ENCODE measurements around the gene RIPPLY1. TPM values are rescaled to one million over a fixed set of nuclear protein-coding genes. Genes with fewer than 3 reads are reported as not detected.
A peak's percentile ranks its signal among the peaks of the same experiment; 100 is the strongest.
"Not testable (repeated sequence)": the region's sequence is repeated elsewhere in the genome, so short reads cannot be mapped to it uniquely, and the experiment has no call there.

The RIPPLY1 gene
- total RNA-seq, 4 donors from 2014 or later, result not detected

DNA sequence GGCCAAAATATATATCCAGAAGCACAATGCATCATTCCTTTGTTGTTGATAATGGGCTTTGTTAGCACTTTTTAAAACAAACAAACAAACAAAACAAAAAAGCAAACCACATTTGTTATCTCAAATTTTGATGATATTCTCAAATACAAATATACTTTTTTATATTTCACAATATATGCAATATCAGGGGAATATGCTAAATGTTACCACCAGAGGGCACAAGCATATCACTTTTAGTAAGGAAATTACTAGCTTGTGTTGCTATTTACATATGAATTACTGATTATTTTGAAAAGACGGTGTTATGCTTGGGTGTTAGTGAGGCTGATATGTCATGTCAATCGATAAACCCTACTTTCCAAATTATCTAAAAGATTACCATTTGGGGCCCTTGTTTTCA is 29.1 kb downstream of the RIPPLY1 start:
- no peak for DNase-seq (ENCODE audit: low spot score in 2 of 2)
- no peaks in the 10 kb centered on the region for H3K4me1 ChIP-seq
- H3K9me3 ChIP-seq, result no peaks in the 10 kb centered on the region
- WGBS, result 33% methylated on average over 2 of the region's 2 CpGs
- H3K4me3 ChIP-seq, result no peak overlapping the region
- no peaks in the 10 kb centered on the region for H3K27me3 ChIP-seq
- H3K27ac ChIP-seq, result no peak overlapping the region
- no peak for TF ChIP-seq EP300 (IDR thresholded peaks at IDR 0.05)
- peak; percentile 30 to 47 for TF ChIP-seq CTCF (IDR thresholded peaks at IDR 0.05)
- no peaks in the 10 kb centered on the region for H3K36me3 ChIP-seq

GRCh38 chrX:106872796-106873195 is 30.3 kb downstream of the RIPPLY1 start:
- H3K36me3 ChIP-seq; H3K27me3 ChIP-seq; H3K4me1 ChIP-seq; H3K4me3 ChIP-seq; H3K9me3 ChIP-seq; H3K27ac ChIP-seq; DNase-seq (ENCODE audit: low spot score in 2 of 2): not testable (repeated sequence)
- 94% methylated on average over 2 of the region's 2 CpGs for WGBS

GRCh38 chrX:106863697-106864096 is 39.4 kb downstream of the RIPPLY1 start:
- no peak for DNase-seq (ENCODE audit: low spot score in 2 of 2)
- Histone ChIP-seq H3K36me3 (no peaks in the 10 kb centered on the region), H3K27me3 (no peaks in the 10 kb centered on the region), H3K4me1 (no peaks in the 10 kb centered on the region), H3K9me3 (no peaks in the 10 kb centered on the region), H3K4me3 (no peak overlapping the region), H3K27ac (no peak overlapping the region)
- no peak for TF ChIP-seq POLR2AphosphoS5 (IDR thresholded peaks at IDR 0.05)
- no peak for TF ChIP-seq EP300 (IDR thresholded peaks at IDR 0.05)
- no peak for TF ChIP-seq CTCF (IDR thresholded peaks at IDR 0.05)
- no peak for TF ChIP-seq POLR2A (IDR thresholded peaks at IDR 0.05)
- 60% methylated on average over 1 of the region's 9 CpGs for WGBS

- no peak for DNase-seq (ENCODE audit: low spot score in 2 of 2)
- TF ChIP-seq EP300 (IDR thresholded peaks at IDR 0.05) (no peak), POLR2AphosphoS5 (IDR thresholded peaks at IDR 0.05) (no peak), CTCF (IDR thresholded peaks at IDR 0.05) (no peak), POLR2A (IDR thresholded peaks at IDR 0.05) (no peak)
- Histone ChIP-seq H3K27ac (no peak overlapping the region), H3K4me1 (no peaks in the 10 kb centered on the region), H3K9me3 (no peaks in the 10 kb centered on the region), H3K4me3 (no peak overlapping the region), H3K36me3 (no peaks in the 10 kb centered on the region), H3K27me3 (no peaks in the 10 kb centered on the region)
- 36% methylated on average over 9 of the region's 13 CpGs for WGBS
These were observed 40.0 kb downstream of the RIPPLY1 start for GRCh38 chrX:106862972-106863688.

Other genes starting within 250 kb of the RIPPLY1 start
- gene RNF128, start 176.6 kb downstream of the RIPPLY1 start, total RNA-seq, result 10 to 100 TPM; 13.5 to 19.6 (median 15.1) TPM
- gene TBC1D8B, start 100.7 kb downstream of the RIPPLY1 start, total RNA-seq, result 1 to 10 TPM; 1.7 to 7.3 (median 2.2) TPM
- under 1 TPM in 3 of 4 donors, not detected in 1; 0.17 to 0.53 (median 0.23) TPM for gene CLDN2, start 17.1 kb upstream of the RIPPLY1 start, total RNA-seq
- 10 to 100 TPM; 17.4 to 33.2 (median 24.9) TPM for gene MORC4, start 96.9 kb upstream of the RIPPLY1 start, total RNA-seq
- gene RBM41, start 215.5 kb upstream of the RIPPLY1 start, total RNA-seq, result 10 to 100 TPM; 11.7 to 29.7 (median 18.9) TPM